Endothelial cell of umbilical vein (primary cell): ENCODE results near the gene LNPEP. TPM values are rescaled to one million over a fixed set of nuclear protein-coding genes. Genes with fewer than 3 reads are reported as not detected.

ENCODE experiments used
- BruUV-seq: library from RNA; stranded (reverse); fragments of 400-500 nt; replicated peaks from 2 replicates; lab custom pipeline; 2021; lab: Mats Ljungman, UMichigan
- CTCF ChIA-PET: fragments of 300-600, 350-600 bp; sonication (Branson Sonifier 250); formaldehyde crosslinking; loops from one replicate; lab custom pipeline; 2021; ENCODE audit warnings: antibody characterized with exemption, inconsistent platforms; lab: Charles Lee
- POLR2A ChIA-PET: fragments of 300-600, 350-600 bp; sonication (Branson Sonifier 250); formaldehyde crosslinking; loops from one replicate; lab custom pipeline; 2021; ENCODE audit warnings: antibody characterized with exemption, inconsistent platforms; lab: Charles Lee
- DNase-seq: peaks from one replicate; pipeline ENCODE4 v3.0.0-alpha.2; 2011; ENCODE audit warnings: low read depth, low spot score
- FAIRE-seq: peaks from 2 replicates; lab custom pipeline; 2011; peaks lifted over from hg19 to GRCh38; lab: Jason Lieb, UNC
- H2AFZ ChIP-seq: 2 replicates; pipeline ENCODE4 v1.6.0; 2012; ENCODE audit warnings: low read depth, low read length, control low read depth, inconsistent platforms
- H3K27ac ChIP-seq: 2 replicates; pipeline ENCODE4 v1.5.1; 2011; ENCODE audit warnings: low read depth, mild to moderate bottlenecking, control low read depth, low read length, moderate library complexity; ENCODE audit not compliant: insufficient read depth
- H3K27me3 ChIP-seq, 2 experiments: 2 replicates each; pipeline versions ENCODE4 v1.6.0 to v1.6.1; 2011; ENCODE audit warnings: low read length in 2 of 2, mixed read lengths in 1 of 2; ENCODE audit not compliant: control insufficient read depth in 2 of 2, insufficient read depth in 2 of 2
- H3K36me3 ChIP-seq, 2 experiments: 2 replicates in 1 of 2; 3 replicates in 1 of 2; pipeline ENCODE4 v1.5.1; 2011; ENCODE audit warnings: low read length in 2 of 2, mild to moderate bottlenecking in 1 of 2, moderate library complexity in 1 of 2; ENCODE audit not compliant: control insufficient read depth in 2 of 2, insufficient read depth in 2 of 2; ENCODE audit errors: extremely low read depth in 1 of 2
- H3K4me1 ChIP-seq: 3 replicates; pipeline ENCODE4 v1.5.1; 2011; ENCODE audit warnings: mild to moderate bottlenecking, low read length; ENCODE audit not compliant: control insufficient read depth, insufficient read depth; ENCODE audit errors: extremely low read depth
- H3K4me2 ChIP-seq: 2 replicates; pipeline ENCODE4 v1.6.1; 2011; ENCODE audit warnings: low read length, control low read depth, mixed read lengths; ENCODE audit not compliant: insufficient read depth
- H3K4me3 ChIP-seq, 3 experiments: fragments of 200-600 bp in 1 of 3; sonication (generic), shearing (Covaris generic) in 1 of 3; replicated peaks in 1 of 3; 2 replicates each; pipeline ENCODE4 v1.5.1; 2011 to 2016; ENCODE audit warnings: control low read depth in 3 of 3, low read length in 3 of 3, mild to moderate bottlenecking in 2 of 3, inconsistent platforms in 1 of 3, low read depth in 1 of 3, moderate library complexity in 1 of 3; ENCODE audit not compliant: insufficient read depth in 1 of 3
- H3K79me2 ChIP-seq: 2 replicates; pipeline ENCODE4 v1.6.0; 2012; ENCODE audit warnings: low read length, inconsistent platforms; ENCODE audit not compliant: control insufficient read depth, insufficient read depth
- H3K9ac ChIP-seq: replicated peaks from 2 replicates; pipeline ENCODE3; 2011; ENCODE audit warnings: low read length, control low read depth; ENCODE audit not compliant: insufficient read depth; ENCODE audit errors: extremely low read depth
- H3K9me1 ChIP-seq: replicated peaks from 3 replicates; pipeline ENCODE4 v1.6.0; 2011; ENCODE audit warnings: mild to moderate bottlenecking, low read length; ENCODE audit not compliant: control insufficient read depth, insufficient read depth; ENCODE audit errors: extremely low read depth
- H3K9me3 ChIP-seq: replicated peaks from 2 replicates; pipeline ENCODE4 v1.5.1; 2012; ENCODE audit warnings: low read length, inconsistent platforms; ENCODE audit not compliant: control insufficient read depth, insufficient read depth
- H4K20me1 ChIP-seq: replicated peaks from 2 replicates; pipeline ENCODE3; 2011; ENCODE audit warnings: mild to moderate bottlenecking, low read length; ENCODE audit not compliant: control insufficient read depth, insufficient read depth; ENCODE audit errors: extremely low read depth
- CTCF ChIP-seq, 2 donors: IDR thresholded peaks; 1 replicate in 1 of 2; 2 replicates in 1 of 2; pipeline ENCODE4 v1.5.1; 2011; ENCODE audit warnings: low read length in 2 of 2, mild to moderate bottlenecking in 2 of 2, moderate library complexity in 2 of 2, control low read depth in 1 of 2, inconsistent platforms in 1 of 2, low read depth in 1 of 2; ENCODE audit not compliant: insufficient read depth in 1 of 2; ENCODE audit errors: extremely low read depth in 1 of 2
- POLR2AphosphoS5 ChIP-seq: IDR thresholded peaks from 2 replicates; pipeline ENCODE4 v1.6.1; 2012; ENCODE audit warnings: low read depth, mild to moderate bottlenecking, control low read depth, low read length, moderate library complexity; ENCODE audit not compliant: insufficient read depth
- dilution Hi-C: fragments of 300-500 bp; cut with MboI; formaldehyde crosslinking; loops from one replicate; pipeline ENCODE4 v1.15.0; 2019; ENCODE audit warnings: low sequenced_read_pairs; ENCODE audit not compliant: extremely low pct_ligation_motif_present
- intact Hi-C: fragments of 100-400 bp; cut with micrococcal nuclease; formaldehyde crosslinking; loops from one replicate; pipeline ENCODE4 v1.10.0; 2022
- polyA plus RNA-seq, 4 experiments: library from polyadenylated mRNA; depleted of rRNA in 3 of 4; stranded (reverse) in 3 of 4; unstranded in 1 of 4; fragments of >200 nt; gene quantifications; 2 replicates each; pipeline versions ENCODE4 v1.2.1 to v1.2.3, GENCODE V29; 2011 to 2012; ENCODE audit warnings: missing spikeins in 1 of 4
- total RNA-seq: library from RNA; stranded (reverse); gene quantifications from 2 replicates; pipeline ENCODE4 v1.2.3, GENCODE V29; 2021

The LNPEP gene
- total and polyA plus RNA-seq, 2 donors (not counting 3 experiments of a cell fraction or from before 2014, with no cell fraction given) = 7.0 to 23.5 TPM

DNA sequence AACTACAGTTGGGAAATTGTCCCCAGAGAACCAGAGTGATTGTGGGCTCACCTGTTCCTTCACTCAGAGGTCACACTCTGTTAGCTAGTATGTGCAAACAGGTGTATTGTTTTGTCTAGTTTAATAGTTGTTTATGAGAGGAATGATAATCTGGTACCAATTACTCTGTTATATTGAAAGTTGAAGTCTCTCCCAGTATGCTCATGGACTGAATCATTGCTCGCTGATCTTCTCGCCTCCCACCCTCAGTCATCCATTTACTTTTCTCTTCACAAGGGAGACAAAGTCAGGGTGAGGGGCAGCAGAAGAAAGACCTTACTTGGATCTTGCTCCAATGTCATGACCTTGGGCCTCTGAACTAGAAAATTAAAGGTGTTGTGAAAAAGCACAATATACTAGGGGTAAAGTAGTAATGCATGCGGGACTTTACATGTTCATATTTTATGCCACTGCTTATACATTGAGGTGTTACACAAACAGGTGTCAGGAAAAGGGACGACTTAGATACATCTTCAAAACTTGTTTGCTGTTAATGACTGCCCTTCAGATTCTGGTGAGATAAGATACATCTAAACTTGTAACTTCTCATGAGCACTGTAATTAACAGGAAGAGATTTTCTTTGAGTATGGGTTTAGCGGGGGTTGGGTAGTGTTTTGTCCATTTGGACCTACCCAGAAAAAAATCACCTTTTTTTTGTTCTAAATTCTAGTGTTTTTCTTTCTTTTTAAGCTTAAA, 36.9 kb downstream of the LNPEP start:
- intact Hi-C loops (no loop called here), dilution Hi-C loops (no loop called here)
- DNase-seq (no peak), FAIRE-seq (no peak)
- Histone ChIP-seq H4K20me1 (peaks cover 5% of the 10 kb centered on the region), H3K27ac (no peak overlapping the region), H3K4me1 (peaks cover 14% of the 10 kb centered on the region), H3K36me3 (no peaks in the 10 kb centered on the region), H3K4me2 (no peak overlapping the region), H3K4me3 (no peak overlapping the region), H3K9ac (no peak overlapping the region), H3K27me3 (no peaks in the 10 kb centered on the region), H3K9me1 (no peaks in the 10 kb centered on the region), H3K79me2 (peaks cover 34% of the 10 kb centered on the region), H3K9me3 (no peaks in the 10 kb centered on the region), H2AFZ (no peak overlapping the region)
- no peak for TF ChIP-seq CTCF (IDR thresholded peaks at IDR 0.05; ENCODE audit: extremely low read depth in 1 of 2, insufficient read depth in 1 of 2, low read depth in 1 of 2, low read length in 2 of 2)
- TF ChIP-seq POLR2AphosphoS5 = no peak
- no TSS peak for BruUV-seq
- ChIA-PET POLR2A (no interaction called here), CTCF (interaction anchor here (1.7 kb wide), 1 partner anchor 24 kb away, joined by 5 read pairs; no protein-coding TSS in a partner anchor)
